Measurements from ENCODE around the gene C13orf42.

DNA sequence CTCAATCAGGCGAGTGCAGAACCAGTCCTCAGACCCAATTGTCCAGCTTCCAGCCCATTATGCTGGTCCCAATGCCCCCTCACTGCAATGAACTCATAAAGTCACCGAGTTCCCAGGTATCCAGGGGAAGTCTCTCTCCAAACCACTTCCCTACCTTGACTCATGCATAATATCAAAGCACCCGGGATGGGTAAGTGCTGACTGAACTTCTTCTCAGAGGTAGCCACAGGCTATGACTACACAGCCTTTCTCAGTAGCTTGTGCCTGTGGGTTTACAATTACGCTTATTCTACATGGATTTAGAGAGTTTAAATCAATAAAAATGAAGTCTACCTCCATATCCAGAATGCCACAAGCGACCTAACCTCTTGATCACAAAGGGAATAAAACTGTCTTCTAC is 1.7 kb upstream of the C13orf42 start:
- no peak for TF ChIP-seq STAT1 (IDR thresholded peaks at IDR 0.05; ENCODE audit: unreplicated experiment)
- no peak for TF ChIP-seq EZH2phosphoT487 (IDR thresholded peaks at IDR 0.05; ENCODE audit: unreplicated experiment)
- TF ChIP-seq, protein P1, sequence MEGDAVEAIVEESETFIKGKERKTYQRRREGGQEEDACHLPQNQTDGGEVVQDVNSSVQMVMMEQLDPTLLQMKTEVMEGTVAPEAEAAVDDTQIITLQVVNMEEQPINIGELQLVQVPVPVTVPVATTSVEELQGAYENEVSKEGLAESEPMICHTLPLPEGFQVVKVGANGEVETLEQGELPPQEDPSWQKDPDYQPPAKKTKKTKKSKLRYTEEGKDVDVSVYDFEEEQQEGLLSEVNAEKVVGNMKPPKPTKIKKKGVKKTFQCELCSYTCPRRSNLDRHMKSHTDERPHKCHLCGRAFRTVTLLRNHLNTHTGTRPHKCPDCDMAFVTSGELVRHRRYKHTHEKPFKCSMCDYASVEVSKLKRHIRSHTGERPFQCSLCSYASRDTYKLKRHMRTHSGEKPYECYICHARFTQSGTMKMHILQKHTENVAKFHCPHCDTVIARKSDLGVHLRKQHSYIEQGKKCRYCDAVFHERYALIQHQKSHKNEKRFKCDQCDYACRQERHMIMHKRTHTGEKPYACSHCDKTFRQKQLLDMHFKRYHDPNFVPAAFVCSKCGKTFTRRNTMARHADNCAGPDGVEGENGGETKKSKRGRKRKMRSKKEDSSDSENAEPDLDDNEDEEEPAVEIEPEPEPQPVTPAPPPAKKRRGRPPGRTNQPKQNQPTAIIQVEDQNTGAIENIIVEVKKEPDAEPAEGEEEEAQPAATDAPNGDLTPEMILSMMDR (conservative IDR thresholded peaks at IDR 0.05; ENCODE audit: low read depth in 2 of 2) = no peak
- no peak for TF ChIP-seq NANOG (IDR thresholded peaks at IDR 0.05; ENCODE audit: borderline replicate concordance)
- no peak for TF ChIP-seq EZH2 (IDR thresholded peaks at IDR 0.05; ENCODE audit: low read depth, unreplicated experiment)
- no peak for TF ChIP-seq POLR2AphosphoS5 (IDR thresholded peaks at IDR 0.05; ENCODE audit: low read depth)
- no peak for TF ChIP-seq ZNF114 (CRISPR knock-in tag; IDR thresholded peaks at IDR 0.05)

Data from GM23338 (cell line).